Neural progenitor cell (in vitro differentiated cells): ENCODE results near the gene NR3C2.

Experiments
- EZH2 ChIP-seq: fragments of 200-600 bp; sonication (generic); IDR thresholded peaks from 2 replicates; pipeline ENCODE4 v1.6.1; 2017; ENCODE audit warnings: antibody characterized with exemption, mild to moderate bottlenecking, moderate library complexity
- TF ChIP-seq, protein P1 (sequence below): fragments of 200-600 bp; sonication (generic); IDR thresholded peaks from 2 replicates; pipeline ENCODE4 v1.5.1; 2017; ENCODE audit warnings: antibody characterized with exemption, mild to moderate bottlenecking

DNA sequence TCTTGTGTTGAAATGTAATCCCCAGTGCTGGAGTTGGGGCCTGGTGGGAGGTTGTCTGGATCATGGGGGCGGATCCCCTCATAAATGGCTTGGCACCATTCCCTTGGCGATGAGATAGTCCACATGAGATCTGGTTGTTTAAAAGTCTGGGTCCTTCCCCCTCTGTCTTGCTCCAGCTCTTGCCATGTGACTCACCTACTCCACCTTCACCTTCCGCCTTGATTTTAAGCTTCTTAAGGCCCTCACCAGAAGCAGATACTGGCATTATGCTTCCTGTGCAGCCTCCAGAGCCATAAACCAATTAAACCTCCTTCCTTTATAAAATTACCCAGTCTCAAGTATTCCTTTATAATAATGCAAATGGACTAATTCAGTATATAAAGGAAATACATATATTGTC lies 111.5 kb downstream of the NR3C2 start:
- TF ChIP-seq, protein P1, sequence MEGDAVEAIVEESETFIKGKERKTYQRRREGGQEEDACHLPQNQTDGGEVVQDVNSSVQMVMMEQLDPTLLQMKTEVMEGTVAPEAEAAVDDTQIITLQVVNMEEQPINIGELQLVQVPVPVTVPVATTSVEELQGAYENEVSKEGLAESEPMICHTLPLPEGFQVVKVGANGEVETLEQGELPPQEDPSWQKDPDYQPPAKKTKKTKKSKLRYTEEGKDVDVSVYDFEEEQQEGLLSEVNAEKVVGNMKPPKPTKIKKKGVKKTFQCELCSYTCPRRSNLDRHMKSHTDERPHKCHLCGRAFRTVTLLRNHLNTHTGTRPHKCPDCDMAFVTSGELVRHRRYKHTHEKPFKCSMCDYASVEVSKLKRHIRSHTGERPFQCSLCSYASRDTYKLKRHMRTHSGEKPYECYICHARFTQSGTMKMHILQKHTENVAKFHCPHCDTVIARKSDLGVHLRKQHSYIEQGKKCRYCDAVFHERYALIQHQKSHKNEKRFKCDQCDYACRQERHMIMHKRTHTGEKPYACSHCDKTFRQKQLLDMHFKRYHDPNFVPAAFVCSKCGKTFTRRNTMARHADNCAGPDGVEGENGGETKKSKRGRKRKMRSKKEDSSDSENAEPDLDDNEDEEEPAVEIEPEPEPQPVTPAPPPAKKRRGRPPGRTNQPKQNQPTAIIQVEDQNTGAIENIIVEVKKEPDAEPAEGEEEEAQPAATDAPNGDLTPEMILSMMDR, result no peak
- TF ChIP-seq EZH2, result no peak
